Measurements from ENCODE around the gene MSH2.
"Not testable (repeated sequence)": the region's sequence is repeated elsewhere in the genome, so short reads cannot be mapped to it uniquely, and the experiment has no call there.

MSH2 gene

GRCh38 chr2:47402805-47403608 lies at the start of gene MSH2:
TSS of gene MSH2 (plus strand) at chr2:47403156. CDS start at chr2:47403192, 36 bp downstream.
- peak; percentile 87 to 92 for DNase-seq (ENCODE audit: low read depth in 2 of 2)

GRCh38 chr2:47354013-47354847 lies 48.7 kb upstream of the MSH2 start:
- DNase-seq (ENCODE audit: low read depth in 2 of 2): no peak

- DNase-seq (ENCODE audit: low read depth in 2 of 2): no peak
These were observed 48.1 kb upstream of the MSH2 start for GRCh38 chr2:47354848-47355204.

GRCh38 chr2:47357483-47357882 lies 45.5 kb upstream of the MSH2 start:
- no peak for DNase-seq (ENCODE audit: low read depth in 2 of 2)

GRCh38 chr2:47359375-47359868 lies 43.5 kb upstream of the MSH2 start:
- no peak for DNase-seq (ENCODE audit: low read depth in 2 of 2)

- no peak for DNase-seq (ENCODE audit: low read depth in 2 of 2)
These were observed 42.7 kb upstream of the MSH2 start for GRCh38 chr2:47360283-47360682.

- DNase-seq (ENCODE audit: low read depth in 2 of 2): no peak
These were observed 42.0 kb upstream of the MSH2 start for GRCh38 chr2:47360927-47361326.

- DNase-seq (ENCODE audit: low read depth in 2 of 2): not testable (repeated sequence)
These were observed 41.3 kb upstream of the MSH2 start for GRCh38 chr2:47361505-47362229.

- no peak for DNase-seq (ENCODE audit: low read depth in 2 of 2)
These were observed 29.2 kb upstream of the MSH2 start for GRCh38 chr2:47373747-47374146.

- DNase-seq (ENCODE audit: low read depth in 2 of 2): no peak
These were observed 27.6 kb upstream of the MSH2 start for GRCh38 chr2:47375307-47375706.

- no peak for DNase-seq (ENCODE audit: low read depth in 2 of 2)
These were observed 23.6 kb upstream of the MSH2 start for GRCh38 chr2:47379384-47379783.

- no peak for DNase-seq (ENCODE audit: low read depth in 2 of 2)
These were observed 21.5 kb upstream of the MSH2 start for GRCh38 chr2:47381408-47381807.

- no peak for DNase-seq (ENCODE audit: low read depth in 2 of 2)
These were observed 16.4 kb upstream of the MSH2 start for GRCh38 chr2:47386551-47386950.

- DNase-seq (ENCODE audit: low read depth in 2 of 2): no peak
These were observed 14.1 kb upstream of the MSH2 start for GRCh38 chr2:47388888-47389287.

- DNase-seq (ENCODE audit: low read depth in 2 of 2): no peak
These were observed 13.3 kb upstream of the MSH2 start for GRCh38 chr2:47389692-47390091.

- DNase-seq (ENCODE audit: low read depth in 2 of 2): no peak
These were observed 984 bp upstream of the MSH2 start for GRCh38 chr2:47401789-47402554.

- DNase-seq (ENCODE audit: low read depth in 2 of 2): no peak
These were observed 476 bp upstream of the MSH2 start for GRCh38 chr2:47402555-47402804.

GRCh38 chr2:47403609-47404193 lies 745 bp downstream of the MSH2 start:
- DNase-seq (ENCODE audit: low read depth in 2 of 2): no peak

GRCh38 chr2:47404356-47404755 lies 1.4 kb downstream of the MSH2 start:
- no peak for DNase-seq (ENCODE audit: low read depth in 2 of 2)

GRCh38 chr2:47405757-47406156 lies 2.8 kb downstream of the MSH2 start:
- no peak for DNase-seq (ENCODE audit: low read depth in 2 of 2)

- DNase-seq (ENCODE audit: low read depth in 2 of 2): not testable (repeated sequence)
These were observed 3.8 kb downstream of the MSH2 start for GRCh38 chr2:47406649-47407330.

All from stimulated activated CD4-positive, alpha-beta T cell treated with anti-CD3 and anti-CD28 coated beads, Interleukin-4, amount 100 ng/mL, for 48 hours (primary cell).